Measurements from ENCODE around the gene HES3.

Gene HES3

GRCh38 chr1:6279613-6280383 is 35.8 kb downstream of the HES3 start:
- Histone ChIP-seq H3K4me1 (ENCODE audit: control insufficient read depth, low read depth, low read length) (no peaks in the 10 kb centered on the region), H3K27ac (ENCODE audit: low read length) (no peak overlapping the region), H3K4me3 (ENCODE audit: low read length) (no peak overlapping the region), H3K27me3 (ENCODE audit: control insufficient read depth, insufficient read depth, low read length) (no peaks in the 10 kb centered on the region), H3K36me3 (ENCODE audit: control insufficient read depth, low read depth, low read length) (no peaks in the 10 kb centered on the region), H3K9ac (ENCODE audit: low read length) (no peak overlapping the region), H3K9me3 (ENCODE audit: control insufficient read depth, low read depth, low read length) (no peaks in the 10 kb centered on the region)

- no peaks in the 10 kb centered on the region for H3K9me3 ChIP-seq (ENCODE audit: control insufficient read depth, low read depth, low read length)
- H3K4me1 ChIP-seq (ENCODE audit: control insufficient read depth, low read depth, low read length): no peaks in the 10 kb centered on the region
- H3K4me3 ChIP-seq (ENCODE audit: low read length): no peak overlapping the region
Observed at GRCh38 chr1:6280761-6281451, 36.9 kb downstream of the HES3 start.

GRCh38 chr1:6281511-6282402 is 37.8 kb downstream of the HES3 start:
- no peak overlapping the region for H3K9ac ChIP-seq (ENCODE audit: low read length)
- H3K9me3 ChIP-seq (ENCODE audit: control insufficient read depth, low read depth, low read length): no peaks in the 10 kb centered on the region
- H3K4me1 ChIP-seq (ENCODE audit: control insufficient read depth, low read depth, low read length): no peaks in the 10 kb centered on the region
- H3K36me3 ChIP-seq (ENCODE audit: control insufficient read depth, low read depth, low read length): no peaks in the 10 kb centered on the region
- H3K27me3 ChIP-seq (ENCODE audit: control insufficient read depth, insufficient read depth, low read length): no peaks in the 10 kb centered on the region
- no peak overlapping the region for H3K4me3 ChIP-seq (ENCODE audit: low read length)
- H3K27ac ChIP-seq (ENCODE audit: low read length): no peak overlapping the region

More at GRCh38 chr1:6280761-6281451, 36.9 kb downstream of the HES3 start:
- no peaks in the 10 kb centered on the region for H3K36me3 ChIP-seq (ENCODE audit: control insufficient read depth, low read depth, low read length)
- H3K9ac ChIP-seq (ENCODE audit: low read length): no peak overlapping the region
- H3K27me3 ChIP-seq (ENCODE audit: control insufficient read depth, insufficient read depth, low read length): no peaks in the 10 kb centered on the region
- no peak overlapping the region for H3K27ac ChIP-seq (ENCODE audit: low read length)

- peaks cover 2% of the 10 kb centered on the region for H3K36me3 ChIP-seq (ENCODE audit: control insufficient read depth, low read depth, low read length)
- no peak overlapping the region for H3K4me3 ChIP-seq (ENCODE audit: low read length)
- H3K9me3 ChIP-seq (ENCODE audit: control insufficient read depth, low read depth, low read length): no peaks in the 10 kb centered on the region
- no peaks in the 10 kb centered on the region for H3K4me1 ChIP-seq (ENCODE audit: control insufficient read depth, low read depth, low read length)
- H3K27ac ChIP-seq (ENCODE audit: low read length): no peak overlapping the region
- no peaks in the 10 kb centered on the region for H3K27me3 ChIP-seq (ENCODE audit: control insufficient read depth, insufficient read depth, low read length)
- no peak overlapping the region for H3K9ac ChIP-seq (ENCODE audit: low read length)
Observed at GRCh38 chr1:6282577-6283270, 38.7 kb downstream of the HES3 start.

- no peak overlapping the region for H3K9ac ChIP-seq (ENCODE audit: low read length)
- H3K36me3 ChIP-seq (ENCODE audit: control insufficient read depth, low read depth, low read length): peaks cover 2% of the 10 kb centered on the region
- H3K4me1 ChIP-seq (ENCODE audit: control insufficient read depth, low read depth, low read length): no peaks in the 10 kb centered on the region
- no peaks in the 10 kb centered on the region for H3K27me3 ChIP-seq (ENCODE audit: control insufficient read depth, insufficient read depth, low read length)
- no peak overlapping the region for H3K27ac ChIP-seq (ENCODE audit: low read length)
- H3K9me3 ChIP-seq (ENCODE audit: control insufficient read depth, low read depth, low read length): no peaks in the 10 kb centered on the region
- H3K4me3 ChIP-seq (ENCODE audit: low read length): no peak overlapping the region
Observed at GRCh38 chr1:6285336-6285735, 41.4 kb downstream of the HES3 start.

- Histone ChIP-seq H3K27me3 (ENCODE audit: control insufficient read depth, insufficient read depth, low read length) (no peaks in the 10 kb centered on the region), H3K9me3 (ENCODE audit: control insufficient read depth, low read depth, low read length) (no peaks in the 10 kb centered on the region), H3K27ac (ENCODE audit: low read length) (no peak overlapping the region), H3K4me1 (ENCODE audit: control insufficient read depth, low read depth, low read length) (no peaks in the 10 kb centered on the region), H3K9ac (ENCODE audit: low read length) (no peak overlapping the region), H3K36me3 (ENCODE audit: control insufficient read depth, low read depth, low read length) (peaks cover 2% of the 10 kb centered on the region), H3K4me3 (ENCODE audit: low read length) (no peak overlapping the region)
Observed at GRCh38 chr1:6286266-6286665, 42.3 kb downstream of the HES3 start.

- no peak overlapping the region for H3K4me3 ChIP-seq (ENCODE audit: low read length)
- H3K36me3 ChIP-seq (ENCODE audit: control insufficient read depth, low read depth, low read length): peaks cover 2% of the 10 kb centered on the region
- no peaks in the 10 kb centered on the region for H3K9me3 ChIP-seq (ENCODE audit: control insufficient read depth, low read depth, low read length)
- H3K4me1 ChIP-seq (ENCODE audit: control insufficient read depth, low read depth, low read length): no peaks in the 10 kb centered on the region
- no peak overlapping the region for H3K9ac ChIP-seq (ENCODE audit: low read length)
- H3K27me3 ChIP-seq (ENCODE audit: control insufficient read depth, insufficient read depth, low read length): no peaks in the 10 kb centered on the region
- H3K27ac ChIP-seq (ENCODE audit: low read length): no peak overlapping the region
Observed at GRCh38 chr1:6287029-6287428, 43.0 kb downstream of the HES3 start.

- no peak overlapping the region for H3K9ac ChIP-seq (ENCODE audit: low read length)
- H3K4me1 ChIP-seq (ENCODE audit: control insufficient read depth, low read depth, low read length): no peaks in the 10 kb centered on the region
- no peaks in the 10 kb centered on the region for H3K9me3 ChIP-seq (ENCODE audit: control insufficient read depth, low read depth, low read length)
- H3K27me3 ChIP-seq (ENCODE audit: control insufficient read depth, insufficient read depth, low read length): no peaks in the 10 kb centered on the region
- H3K27ac ChIP-seq (ENCODE audit: low read length): no peak overlapping the region
- H3K4me3 ChIP-seq (ENCODE audit: low read length): no peak overlapping the region
- H3K36me3 ChIP-seq (ENCODE audit: control insufficient read depth, low read depth, low read length): peaks cover 2% of the 10 kb centered on the region
Observed at GRCh38 chr1:6287431-6287886, 43.5 kb downstream of the HES3 start.

GRCh38 chr1:6288026-6288425 is 44.0 kb downstream of the HES3 start:
- Histone ChIP-seq H3K36me3 (ENCODE audit: control insufficient read depth, low read depth, low read length) (peaks cover 2% of the 10 kb centered on the region), H3K4me3 (ENCODE audit: low read length) (no peak overlapping the region), H3K4me1 (ENCODE audit: control insufficient read depth, low read depth, low read length) (no peaks in the 10 kb centered on the region), H3K27me3 (ENCODE audit: control insufficient read depth, insufficient read depth, low read length) (no peaks in the 10 kb centered on the region), H3K9me3 (ENCODE audit: control insufficient read depth, low read depth, low read length) (no peaks in the 10 kb centered on the region), H3K9ac (ENCODE audit: low read length) (no peak overlapping the region), H3K27ac (ENCODE audit: low read length) (no peak overlapping the region)

- Histone ChIP-seq H3K4me3 (ENCODE audit: low read length) (no peak overlapping the region), H3K4me1 (ENCODE audit: control insufficient read depth, low read depth, low read length) (no peaks in the 10 kb centered on the region), H3K27me3 (ENCODE audit: control insufficient read depth, insufficient read depth, low read length) (no peaks in the 10 kb centered on the region), H3K36me3 (ENCODE audit: control insufficient read depth, low read depth, low read length) (peaks cover 8% of the 10 kb centered on the region), H3K9ac (ENCODE audit: low read length) (no peak overlapping the region), H3K9me3 (ENCODE audit: control insufficient read depth, low read depth, low read length) (no peaks in the 10 kb centered on the region), H3K27ac (ENCODE audit: low read length) (no peak overlapping the region)
Observed at GRCh38 chr1:6288665-6289064, 44.7 kb downstream of the HES3 start.

GRCh38 chr1:6292102-6292501 is 48.1 kb downstream of the HES3 start:
- Histone ChIP-seq H3K4me1 (ENCODE audit: control insufficient read depth, low read depth, low read length) (no peaks in the 10 kb centered on the region), H3K9ac (ENCODE audit: low read length) (no peak overlapping the region), H3K9me3 (ENCODE audit: control insufficient read depth, low read depth, low read length) (no peaks in the 10 kb centered on the region), H3K4me3 (ENCODE audit: low read length) (no peak overlapping the region), H3K27ac (ENCODE audit: low read length) (no peak overlapping the region), H3K36me3 (ENCODE audit: control insufficient read depth, low read depth, low read length) (peaks cover 17% of the 10 kb centered on the region), H3K27me3 (ENCODE audit: control insufficient read depth, insufficient read depth, low read length) (no peaks in the 10 kb centered on the region)

Data from iPS-18a (cell line).